Kidney (tissue), 14 donors: ENCODE results near the gene ITPKC. TPM values are rescaled to one million over a fixed set of nuclear protein-coding genes. Genes with fewer than 3 reads are reported as not detected.
A peak's percentile ranks its signal among the peaks of the same experiment; 100 is the strongest.

Source experiments
- DNase-seq, 5 donors: peaks; one replicate each; pipeline ENCODE4 v3.0.0-alpha.2; 2013 to 2020
- FAIRE-seq: peaks from 2 replicates; lab custom pipeline; 2012; peaks lifted over from hg19 to GRCh38; lab: Jason Lieb, UNC
- H3K27ac ChIP-seq, 2 donors: one replicate each; pipeline ENCODE4 v1.7.0; 2013; ENCODE audit warnings: low read depth in 2 of 2, low read length in 2 of 2, inconsistent platforms in 1 of 2
- H3K27me3 ChIP-seq: one replicate; pipeline ENCODE4 v1.7.1; 2013; ENCODE audit warnings: low read length, inconsistent platforms; ENCODE audit not compliant: control insufficient read depth, insufficient read depth
- H3K36me3 ChIP-seq, 3 donors: one replicate each; pipeline versions ENCODE4 v1.7.0 to v1.7.1; 2013; ENCODE audit warnings: low read length in 3 of 3, control low read depth in 1 of 3, inconsistent platforms in 1 of 3; ENCODE audit not compliant: insufficient read depth in 3 of 3, control insufficient read depth in 2 of 3
- H3K4me1 ChIP-seq, 3 donors: one replicate each; pipeline versions ENCODE4 v1.7.0 to v1.7.1; 2013; ENCODE audit warnings: low read length in 3 of 3, inconsistent platforms in 1 of 3, low read depth in 1 of 3; ENCODE audit not compliant: control insufficient read depth in 2 of 3, insufficient read depth in 2 of 3
- H3K4me3 ChIP-seq, 3 donors: one replicate each; pipeline versions ENCODE4 v1.7.0 to v1.8.1; 2013; ENCODE audit warnings: low read length in 3 of 3, control low read depth in 1 of 3, inconsistent platforms in 1 of 3
- H3K9ac ChIP-seq, 3 donors: one replicate each; pipeline versions ENCODE4 v1.7.0 to v1.7.1; 2013; ENCODE audit warnings: low read length in 3 of 3, control low read depth in 1 of 3, inconsistent platforms in 1 of 3
- H3K9me3 ChIP-seq, 3 donors: one replicate each; pipeline versions ENCODE4 v1.7.0 to v1.7.1; 2013; ENCODE audit warnings: low read length in 3 of 3, control low read depth in 1 of 3, inconsistent platforms in 1 of 3; ENCODE audit not compliant: control insufficient read depth in 2 of 3, insufficient read depth in 1 of 3
- intact Hi-C: fragments of 100-400 bp; cut with DNase I; formaldehyde crosslinking; loops from one replicate; pipeline ENCODE4 v1.11.1; 2022
- polyA plus RNA-seq: library from polyadenylated mRNA; stranded (reverse); fragments of 350-450 nt; fragmentation: Illumina TruSeq; extraction: RNeasy Lipid Tissue Mini Kit (QIAGEN cat#74804); gene quantifications from one replicate; pipeline ENCODE4 v1.2.3, GENCODE V29; 2014; ENCODE audit warnings: low read depth, low replicate concordance; ENCODE audit not compliant: insufficient read depth
- total RNA-seq: library from RNA; stranded (reverse); fragmentation: NEBNext Ultra II Directional; extraction: Animal tissue kit (Norgen Biotek cat#: 25700); gene quantifications from one replicate; pipeline ENCODE4 v1.2.1, GENCODE V29; 2021
- TF ChIP-seq, protein P1 (sequence below): IDR thresholded peaks from 3 replicates; pipeline ENCODE4 v1.5.1; 2012; ENCODE audit warnings: mild to moderate bottlenecking, moderate library complexity, borderline replicate concordance; ENCODE audit not compliant: insufficient read depth; ENCODE audit errors: extremely low read depth
- donor health status: control.
- donor health status: control.
- donor health status: control.
- donor health status: control.
- donor health status: control.
- donor health status: DM: yes; HTN: yes; CAD: no.
- donor health status: Normal renal cell carcinoma (clear cell type).

Gene ITPKC
- total and polyA plus RNA-seq, 2 donors from 2014 or later, result 14.3 to 27.9 TPM

DNA sequence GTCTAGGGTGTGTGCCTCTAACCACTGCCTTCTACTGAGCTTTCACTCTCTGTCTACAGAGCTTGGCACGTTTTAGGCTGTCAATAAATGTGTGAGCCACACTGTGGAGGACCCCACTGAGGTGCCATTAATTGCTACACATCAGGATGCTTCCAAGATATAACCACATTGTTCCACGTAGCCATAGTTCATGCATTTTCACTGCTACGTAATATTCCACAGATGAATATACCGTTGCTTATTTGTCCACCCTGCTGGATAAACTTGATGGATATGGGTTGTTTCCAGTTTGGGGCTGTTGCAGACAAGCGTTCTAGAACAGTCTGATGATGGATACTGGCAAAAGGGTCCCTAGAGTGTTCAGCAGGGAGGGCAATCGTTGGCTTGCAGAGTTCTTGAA lies 15.2 kb upstream of the ITPKC start:
- H3K4me1 ChIP-seq, result no peaks in the 10 kb centered on the region
- H3K9me3 ChIP-seq, result no peaks in the 10 kb centered on the region
- no peak overlapping the region for H3K27ac ChIP-seq
- FAIRE-seq (no peak), DNase-seq (no peak)
- no peak overlapping the region for H3K9ac ChIP-seq
- intact Hi-C loops, result no loop called here
- no peaks in the 10 kb centered on the region for H3K27me3 ChIP-seq
- peaks cover 6 to 18% (median 15%) of the 10 kb centered on the region in 3 donors for H3K36me3 ChIP-seq
- no peak overlapping the region for H3K4me3 ChIP-seq
- TF ChIP-seq, protein P1, sequence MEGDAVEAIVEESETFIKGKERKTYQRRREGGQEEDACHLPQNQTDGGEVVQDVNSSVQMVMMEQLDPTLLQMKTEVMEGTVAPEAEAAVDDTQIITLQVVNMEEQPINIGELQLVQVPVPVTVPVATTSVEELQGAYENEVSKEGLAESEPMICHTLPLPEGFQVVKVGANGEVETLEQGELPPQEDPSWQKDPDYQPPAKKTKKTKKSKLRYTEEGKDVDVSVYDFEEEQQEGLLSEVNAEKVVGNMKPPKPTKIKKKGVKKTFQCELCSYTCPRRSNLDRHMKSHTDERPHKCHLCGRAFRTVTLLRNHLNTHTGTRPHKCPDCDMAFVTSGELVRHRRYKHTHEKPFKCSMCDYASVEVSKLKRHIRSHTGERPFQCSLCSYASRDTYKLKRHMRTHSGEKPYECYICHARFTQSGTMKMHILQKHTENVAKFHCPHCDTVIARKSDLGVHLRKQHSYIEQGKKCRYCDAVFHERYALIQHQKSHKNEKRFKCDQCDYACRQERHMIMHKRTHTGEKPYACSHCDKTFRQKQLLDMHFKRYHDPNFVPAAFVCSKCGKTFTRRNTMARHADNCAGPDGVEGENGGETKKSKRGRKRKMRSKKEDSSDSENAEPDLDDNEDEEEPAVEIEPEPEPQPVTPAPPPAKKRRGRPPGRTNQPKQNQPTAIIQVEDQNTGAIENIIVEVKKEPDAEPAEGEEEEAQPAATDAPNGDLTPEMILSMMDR, result no peak

GRCh38 chr19:40702337-40703012 lies 14.4 kb upstream of the ITPKC start:
- no peak overlapping the region for H3K4me3 ChIP-seq
- DNase-seq, result peak in 4 of 5 donors; percentile 78 to 86 (median 82)

DNA sequence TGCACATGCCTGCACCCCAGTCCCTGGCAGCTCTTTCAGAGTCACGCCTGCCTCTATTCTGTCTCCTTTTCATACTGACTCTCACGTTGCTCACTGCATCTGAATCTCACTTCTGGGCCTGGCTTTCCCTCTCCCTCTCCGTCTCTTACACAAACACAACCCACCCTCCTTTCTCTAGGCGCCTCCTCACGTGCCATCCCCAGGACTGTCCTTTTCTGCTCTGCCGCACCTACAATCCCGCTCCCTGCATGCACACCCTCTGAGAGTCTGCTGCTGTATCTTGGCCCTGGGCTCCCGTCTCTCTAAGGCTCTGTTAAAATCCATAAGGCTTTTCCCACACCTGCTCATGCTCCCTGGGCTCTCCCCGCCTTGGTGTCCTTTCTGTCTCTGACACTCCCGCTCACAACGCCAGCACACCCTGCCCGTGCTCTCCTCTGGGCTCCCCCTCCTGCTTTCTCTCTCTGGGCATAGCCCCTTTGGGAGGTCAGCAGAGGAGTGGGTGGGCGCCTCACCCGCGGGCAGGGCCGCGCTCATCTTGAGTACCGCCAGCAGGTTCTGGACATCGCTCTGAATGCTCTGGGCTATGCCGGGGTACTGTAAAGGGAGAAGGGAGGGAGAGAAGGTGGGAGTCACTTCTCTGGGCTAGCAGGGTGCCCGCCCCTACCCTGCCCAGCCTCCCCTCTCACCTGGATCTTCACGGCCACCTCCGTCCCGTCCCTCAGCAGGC lies 13.7 kb upstream of the ITPKC start:
- TF ChIP-seq, protein P1, result no peak
- H3K27me3 ChIP-seq, result no peaks in the 10 kb centered on the region
- H3K4me1 ChIP-seq, result no peaks in the 10 kb centered on the region
- peak in 2 of 5 donors; percentile 32 to 39 for DNase-seq
- H3K27ac ChIP-seq, result no peak overlapping the region
- intact Hi-C loops, result no loop called here
- FAIRE-seq, result no peak
- no peak overlapping the region for H3K4me3 ChIP-seq
- H3K9ac ChIP-seq, result no peak overlapping the region
- H3K36me3 ChIP-seq, result peaks cover 6 to 18% (median 15%) of the 10 kb centered on the region in 3 donors
- no peaks in the 10 kb centered on the region for H3K9me3 ChIP-seq

More at GRCh38 chr19:40702337-40703012, 14.4 kb upstream of the ITPKC start:
- intact Hi-C loops, result no loop called here
- no peak overlapping the region for H3K27ac ChIP-seq
- no peak for FAIRE-seq
- H3K36me3 ChIP-seq, result peaks cover 6 to 18% (median 15%) of the 10 kb centered on the region in 3 donors
- TF ChIP-seq, protein P1, result no peak
- H3K9ac ChIP-seq, result no peak overlapping the region
- no peaks in the 10 kb centered on the region for H3K27me3 ChIP-seq
- no peaks in the 10 kb centered on the region for H3K9me3 ChIP-seq
- H3K4me1 ChIP-seq, result no peaks in the 10 kb centered on the region
